Kidney (tissue), 14 donors: Measurements from ENCODE around the gene GREM2. TPM values are rescaled to one million over a fixed set of nuclear protein-coding genes. Genes with fewer than 3 reads are reported as not detected.

Source experiments
- DNase-seq, 5 donors: peaks; one replicate each; pipeline ENCODE4 v3.0.0-alpha.2; 2013 to 2020
- FAIRE-seq: peaks from 2 replicates; lab custom pipeline; 2012; peaks lifted over from hg19 to GRCh38; lab: Jason Lieb, UNC
- H3K27ac ChIP-seq, 2 donors: one replicate each; pipeline ENCODE4 v1.7.0; 2013; ENCODE audit warnings: low read depth in 2 of 2, low read length in 2 of 2, inconsistent platforms in 1 of 2
- H3K27me3 ChIP-seq: one replicate; pipeline ENCODE4 v1.7.1; 2013; ENCODE audit warnings: low read length, inconsistent platforms; ENCODE audit not compliant: control insufficient read depth, insufficient read depth
- H3K36me3 ChIP-seq, 3 donors: one replicate each; pipeline versions ENCODE4 v1.7.0 to v1.7.1; 2013; ENCODE audit warnings: low read length in 3 of 3, control low read depth in 1 of 3, inconsistent platforms in 1 of 3; ENCODE audit not compliant: insufficient read depth in 3 of 3, control insufficient read depth in 2 of 3
- H3K4me1 ChIP-seq, 3 donors: one replicate each; pipeline versions ENCODE4 v1.7.0 to v1.7.1; 2013; ENCODE audit warnings: low read length in 3 of 3, inconsistent platforms in 1 of 3, low read depth in 1 of 3; ENCODE audit not compliant: control insufficient read depth in 2 of 3, insufficient read depth in 2 of 3
- H3K4me3 ChIP-seq, 3 donors: one replicate each; pipeline versions ENCODE4 v1.7.0 to v1.8.1; 2013; ENCODE audit warnings: low read length in 3 of 3, control low read depth in 1 of 3, inconsistent platforms in 1 of 3
- H3K9ac ChIP-seq, 3 donors: one replicate each; pipeline versions ENCODE4 v1.7.0 to v1.7.1; 2013; ENCODE audit warnings: low read length in 3 of 3, control low read depth in 1 of 3, inconsistent platforms in 1 of 3
- H3K9me3 ChIP-seq, 3 donors: one replicate each; pipeline versions ENCODE4 v1.7.0 to v1.7.1; 2013; ENCODE audit warnings: low read length in 3 of 3, control low read depth in 1 of 3, inconsistent platforms in 1 of 3; ENCODE audit not compliant: control insufficient read depth in 2 of 3, insufficient read depth in 1 of 3
- intact Hi-C: fragments of 100-400 bp; cut with DNase I; formaldehyde crosslinking; loops from one replicate; pipeline ENCODE4 v1.11.1; 2022
- polyA plus RNA-seq: library from polyadenylated mRNA; stranded (reverse); fragments of 350-450 nt; fragmentation: Illumina TruSeq; extraction: RNeasy Lipid Tissue Mini Kit (QIAGEN cat#74804); gene quantifications from one replicate; pipeline ENCODE4 v1.2.3, GENCODE V29; 2014; ENCODE audit warnings: low read depth, low replicate concordance; ENCODE audit not compliant: insufficient read depth
- total RNA-seq: library from RNA; stranded (reverse); fragmentation: NEBNext Ultra II Directional; extraction: Animal tissue kit (Norgen Biotek cat#: 25700); gene quantifications from one replicate; pipeline ENCODE4 v1.2.1, GENCODE V29; 2021
- TF ChIP-seq, protein P1 (sequence below): IDR thresholded peaks from 3 replicates; pipeline ENCODE4 v1.5.1; 2012; ENCODE audit warnings: mild to moderate bottlenecking, moderate library complexity, borderline replicate concordance; ENCODE audit not compliant: insufficient read depth; ENCODE audit errors: extremely low read depth
- donor health status: control.
- donor health status: control.
- donor health status: control.
- donor health status: control.
- donor health status: control.
- donor health status: DM: yes; HTN: yes; CAD: no.
- donor health status: Normal renal cell carcinoma (clear cell type).

GREM2 gene
- total and polyA plus RNA-seq, 2 donors from 2014 or later = 0.34 to 0.50 TPM

DNA sequence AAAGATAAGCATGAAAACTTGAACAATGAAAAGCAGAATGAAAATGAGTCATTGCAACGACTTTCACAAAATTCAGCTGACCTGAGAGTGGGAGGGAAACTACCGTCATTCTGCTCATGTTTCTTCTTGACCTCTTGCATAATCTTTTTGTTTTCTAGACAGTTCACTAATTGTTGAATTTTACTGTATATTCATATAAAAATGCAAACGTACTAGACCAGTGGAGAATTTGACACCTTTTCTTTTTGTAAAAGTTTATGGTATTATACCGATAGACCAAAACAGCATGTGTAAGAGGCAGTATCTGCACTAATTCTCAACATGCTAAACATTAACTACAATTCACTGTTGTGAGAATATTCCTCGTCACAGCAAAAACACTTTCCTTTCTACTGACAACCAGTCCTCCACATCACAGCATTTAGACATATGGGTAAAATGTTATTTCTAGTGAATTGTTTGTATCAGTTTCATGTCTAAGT, 137.8 kb downstream of the GREM2 start:
- Histone ChIP-seq H3K4me1 (no peaks in the 10 kb centered on the region), H3K4me3 (no peak overlapping the region), H3K9ac (no peak overlapping the region), H3K36me3 (no peaks in the 10 kb centered on the region), H3K9me3 (no peaks in the 10 kb centered on the region), H3K27me3 (no peaks in the 10 kb centered on the region), H3K27ac (no peak overlapping the region)
- intact Hi-C loops = no loop called here
- TF ChIP-seq, protein P1, sequence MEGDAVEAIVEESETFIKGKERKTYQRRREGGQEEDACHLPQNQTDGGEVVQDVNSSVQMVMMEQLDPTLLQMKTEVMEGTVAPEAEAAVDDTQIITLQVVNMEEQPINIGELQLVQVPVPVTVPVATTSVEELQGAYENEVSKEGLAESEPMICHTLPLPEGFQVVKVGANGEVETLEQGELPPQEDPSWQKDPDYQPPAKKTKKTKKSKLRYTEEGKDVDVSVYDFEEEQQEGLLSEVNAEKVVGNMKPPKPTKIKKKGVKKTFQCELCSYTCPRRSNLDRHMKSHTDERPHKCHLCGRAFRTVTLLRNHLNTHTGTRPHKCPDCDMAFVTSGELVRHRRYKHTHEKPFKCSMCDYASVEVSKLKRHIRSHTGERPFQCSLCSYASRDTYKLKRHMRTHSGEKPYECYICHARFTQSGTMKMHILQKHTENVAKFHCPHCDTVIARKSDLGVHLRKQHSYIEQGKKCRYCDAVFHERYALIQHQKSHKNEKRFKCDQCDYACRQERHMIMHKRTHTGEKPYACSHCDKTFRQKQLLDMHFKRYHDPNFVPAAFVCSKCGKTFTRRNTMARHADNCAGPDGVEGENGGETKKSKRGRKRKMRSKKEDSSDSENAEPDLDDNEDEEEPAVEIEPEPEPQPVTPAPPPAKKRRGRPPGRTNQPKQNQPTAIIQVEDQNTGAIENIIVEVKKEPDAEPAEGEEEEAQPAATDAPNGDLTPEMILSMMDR = no peak
- no peak for FAIRE-seq
- DNase-seq = no peak

DNA sequence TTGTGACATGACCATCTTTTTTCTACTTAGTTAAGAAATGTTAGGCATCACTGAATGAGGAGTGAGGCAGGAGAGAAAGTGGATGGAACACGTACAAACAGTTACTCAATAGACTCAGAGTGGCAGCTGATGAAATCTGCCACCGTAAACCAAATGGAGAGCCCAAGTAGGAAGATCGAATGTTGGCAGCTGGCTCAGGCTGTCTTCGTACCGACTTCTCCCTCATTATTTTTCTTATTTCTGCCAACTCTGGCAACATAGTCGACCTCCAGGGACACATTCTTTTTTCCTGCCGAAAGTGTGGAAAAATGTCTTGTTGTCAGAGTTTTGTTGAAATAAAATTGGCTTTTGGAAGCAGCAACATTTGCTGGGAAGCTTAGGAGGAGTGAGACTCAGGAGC, 143.3 kb downstream of the GREM2 start:
- Histone ChIP-seq H3K27me3 (no peaks in the 10 kb centered on the region), H3K4me3 (no peak overlapping the region), H3K27ac (no peak overlapping the region), H3K36me3 (no peaks in the 10 kb centered on the region), H3K9ac (no peak overlapping the region), H3K9me3 (no peaks in the 10 kb centered on the region), H3K4me1 (no peaks in the 10 kb centered on the region)
- TF ChIP-seq, protein P1 = no peak
- FAIRE-seq (no peak), DNase-seq (no peak)
- intact Hi-C loops = no loop called here

DNA sequence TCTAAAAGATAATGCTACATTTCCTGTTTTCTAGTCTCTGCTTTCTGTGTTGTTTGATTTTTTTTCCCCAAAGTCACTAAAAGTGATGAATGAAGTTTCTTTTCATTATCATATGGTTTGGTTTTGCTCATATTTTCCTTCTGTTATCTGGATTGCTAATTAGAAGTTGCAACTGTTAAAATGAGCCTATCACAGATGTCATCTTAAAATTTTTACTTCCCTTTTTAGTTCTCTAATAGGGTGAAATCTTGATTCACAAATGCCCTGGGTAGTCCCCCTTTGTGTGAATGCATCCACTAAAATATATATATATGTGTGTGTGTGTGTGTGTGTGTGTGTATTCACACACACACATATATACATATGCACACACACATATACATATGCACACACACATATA, 144.1 kb downstream of the GREM2 start:
- TF ChIP-seq, protein P1 = no peak
- no peak for FAIRE-seq
- H3K9ac ChIP-seq = no peak overlapping the region

DNA sequence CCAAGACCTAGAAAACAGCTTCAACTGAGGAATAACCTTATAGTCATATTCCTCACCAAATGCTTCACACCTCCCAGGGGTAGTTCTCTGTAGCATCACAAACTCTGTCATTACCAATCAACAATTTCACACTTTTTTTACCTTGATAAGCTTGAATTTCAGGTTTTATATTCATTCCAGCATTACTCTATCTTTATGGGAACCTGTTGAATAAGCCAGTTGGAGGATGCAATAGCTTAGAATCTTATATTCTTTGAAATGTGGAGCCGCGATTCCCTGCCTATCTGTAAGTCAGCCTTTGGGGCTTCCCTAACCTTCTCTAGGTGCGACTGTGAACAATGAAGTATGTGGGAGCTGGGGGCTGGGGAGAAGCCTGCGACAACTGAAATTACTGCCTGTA, 145.4 kb downstream of the GREM2 start:
- TF ChIP-seq, protein P1 = no peak
- FAIRE-seq = no peak
- Histone ChIP-seq H3K27ac (no peak overlapping the region), H3K4me3 (no peak overlapping the region), H3K4me1 (no peaks in the 10 kb centered on the region), H3K9ac (no peak overlapping the region), H3K9me3 (no peaks in the 10 kb centered on the region), H3K36me3 (no peaks in the 10 kb centered on the region), H3K27me3 (no peaks in the 10 kb centered on the region)
- DNase-seq = no peak
- intact Hi-C loops = no loop called here

More for the DNA sequence above, 144.1 kb downstream of the GREM2 start:
- no peak overlapping the region for H3K4me3 ChIP-seq
- no peaks in the 10 kb centered on the region for H3K36me3 ChIP-seq
- no peak overlapping the region for H3K27ac ChIP-seq
- no peaks in the 10 kb centered on the region for H3K9me3 ChIP-seq
- no peaks in the 10 kb centered on the region for H3K4me1 ChIP-seq
- intact Hi-C loops = no loop called here
- H3K27me3 ChIP-seq = no peaks in the 10 kb centered on the region
- DNase-seq = no peak
